GM13977 (cell line): ENCODE data around the gene ARID5B.

ENCODE experiments used
- DNase-seq: peaks from one replicate; pipeline ENCODE4 v3.0.0; 2012; ENCODE audit warnings: low spot score
- CTCF ChIP-seq: IDR thresholded peaks from 2 replicates; pipeline ENCODE4 v1.5.1; 2012; ENCODE audit warnings: mild to moderate bottlenecking, control low read depth; ENCODE audit not compliant: insufficient read depth; ENCODE audit errors: extremely low read depth, missing control alignments
- in situ Hi-C: fragments of 300-500 bp; cut with MboI; formaldehyde crosslinking; loops from one replicate; pipeline ENCODE4 v1.12.0; 2022; ENCODE audit warnings: low sequenced_read_pairs, low pct_unique_long_range_greater_than_20kb, mixed read lengths, inconsistent platforms; ENCODE audit not compliant: unreplicated experiment

The ARID5B gene

DNA sequence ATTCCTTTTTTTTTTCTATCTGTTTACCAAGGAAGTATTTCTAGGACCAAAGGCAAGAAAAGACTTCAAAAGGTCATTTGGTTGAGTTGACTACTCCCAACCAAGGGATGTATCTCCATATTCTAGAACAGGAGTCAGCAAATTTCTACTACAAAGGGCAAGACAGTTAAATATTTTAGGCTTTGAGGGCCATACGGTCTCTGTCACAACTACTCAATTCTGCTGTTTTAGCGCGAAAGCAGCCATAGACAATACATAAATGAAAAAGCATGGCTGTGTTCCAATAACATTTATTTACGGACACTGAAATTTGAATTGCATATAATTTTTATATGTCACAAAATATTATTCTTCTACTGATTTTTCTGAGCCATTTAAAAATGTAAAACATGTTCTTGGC lies 8.5 kb upstream of the ARID5B start:
- in situ Hi-C loops, result no loop called here
- TF ChIP-seq CTCF, result no peak
- no peak for DNase-seq

GRCh38 chr10:61894133-61894532 lies 7.4 kb upstream of the ARID5B start:
- in situ Hi-C loops, result no loop called here
- no peak for TF ChIP-seq CTCF
- DNase-seq, result no peak

- no peak for TF ChIP-seq CTCF
- no peak for DNase-seq
- in situ Hi-C loops, result no loop called here
Observed at GRCh38 chr10:61895898-61896600, 5.5 kb upstream of the ARID5B start.

DNA sequence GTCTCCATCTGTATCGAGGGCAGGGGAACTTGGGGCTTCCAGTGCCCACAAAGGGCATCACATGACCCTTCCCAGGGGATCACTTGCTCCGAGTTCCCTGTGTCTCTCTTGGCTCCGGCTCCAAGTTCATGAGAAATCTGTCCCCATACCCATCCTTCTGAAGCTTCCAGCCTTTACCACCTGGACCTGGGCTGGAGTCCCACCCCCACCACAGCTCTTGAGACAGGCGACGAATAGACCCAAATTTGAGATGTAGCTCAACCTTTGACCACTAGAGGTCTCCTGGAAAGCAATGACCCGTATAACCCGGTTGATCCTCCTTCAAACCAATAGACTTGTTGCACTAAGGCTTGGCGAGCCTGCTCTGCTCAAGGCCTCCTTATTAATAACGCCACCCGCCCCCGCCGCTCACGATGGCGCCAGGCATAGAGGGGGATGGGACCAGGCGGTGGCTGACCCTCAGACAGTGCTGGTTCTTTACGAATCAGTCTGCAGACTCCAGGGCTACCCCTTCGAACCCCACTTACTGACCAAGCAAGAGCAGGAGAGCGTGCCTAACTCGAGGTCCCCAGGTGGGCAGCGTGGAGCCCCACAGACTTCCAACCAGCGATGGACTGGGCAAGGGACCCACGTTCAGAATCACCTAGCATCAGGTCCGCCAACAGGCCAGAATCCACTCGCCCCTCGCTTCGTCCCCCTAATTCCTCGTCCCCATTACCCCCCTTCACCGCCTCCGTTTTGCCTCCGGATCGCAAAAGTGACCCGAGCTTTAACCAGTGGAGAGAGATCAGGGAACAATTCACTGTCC lies 4.4 kb upstream of the ARID5B start:
- DNase-seq, result peak; percentile 83
- TF ChIP-seq CTCF, result peak; percentile 64
- in situ Hi-C loops, result no loop called here

DNA sequence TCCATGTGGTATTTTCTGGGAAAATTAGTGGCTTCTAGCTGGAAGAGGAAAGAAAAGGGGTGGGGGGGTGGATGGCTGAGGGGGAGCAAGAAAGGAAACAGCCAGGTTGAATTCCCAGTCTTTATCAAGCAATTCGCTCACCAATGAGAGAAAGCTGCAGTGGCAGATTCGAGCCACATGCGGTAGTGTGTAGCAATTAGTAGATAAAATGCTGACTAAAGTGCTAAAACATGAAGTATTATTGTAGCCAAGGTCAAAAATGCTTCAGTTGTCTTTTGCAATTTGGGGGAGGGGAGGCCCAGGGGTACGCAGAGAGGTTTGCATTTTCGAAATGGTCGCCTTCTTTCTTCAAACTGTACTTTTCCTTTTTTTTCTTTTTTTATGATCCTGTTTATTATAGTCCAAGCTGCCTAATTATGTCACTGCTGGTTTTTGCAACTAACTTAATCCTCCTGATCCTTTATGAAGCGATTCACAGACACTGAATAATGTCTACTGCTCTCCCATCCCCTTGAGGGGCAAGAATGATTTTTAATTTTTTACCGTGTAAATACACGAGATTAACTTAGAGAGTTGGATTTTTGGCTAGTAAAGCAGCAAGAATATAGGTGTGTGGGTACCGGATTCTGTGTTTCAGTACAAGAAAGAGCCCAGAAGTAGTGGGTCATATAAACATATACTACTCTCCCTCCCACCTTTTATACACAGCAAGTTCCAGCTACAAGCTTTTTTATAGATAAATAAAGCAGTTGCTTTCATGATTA lies 3.6 kb upstream of the ARID5B start:
- TF ChIP-seq CTCF, result no peak
- DNase-seq, result no peak
- in situ Hi-C loops, result no loop called here

DNA sequence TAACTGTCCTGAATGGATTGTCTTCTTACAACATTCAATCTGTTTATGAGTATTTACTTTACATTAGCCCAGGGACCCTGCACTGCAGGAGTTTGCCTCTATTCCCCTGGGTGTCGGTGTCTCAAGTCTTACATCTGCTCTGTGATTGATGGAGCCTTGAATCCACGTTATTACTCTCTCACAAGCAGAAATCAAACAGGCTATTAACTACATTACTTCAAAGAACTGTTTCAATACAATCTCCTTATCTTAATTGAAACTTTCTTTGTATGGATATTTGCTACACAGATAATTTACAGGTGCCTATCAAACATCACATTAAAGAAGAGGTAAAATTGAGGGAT lies 3.1 kb upstream of the ARID5B start:
- in situ Hi-C loops, result no loop called here
- no peak for DNase-seq
- no peak for TF ChIP-seq CTCF
